Fibroblast of skin of left quadriceps (primary cell): ENCODE results near the gene ZC2HC1B.

ENCODE experiments used
- DNase-seq, 2 experiments: peaks; one replicate each; pipeline ENCODE4 v3.0.0-alpha.2; 2013; ENCODE audit warnings: low read depth in 2 of 2

The ZC2HC1B gene

DNA sequence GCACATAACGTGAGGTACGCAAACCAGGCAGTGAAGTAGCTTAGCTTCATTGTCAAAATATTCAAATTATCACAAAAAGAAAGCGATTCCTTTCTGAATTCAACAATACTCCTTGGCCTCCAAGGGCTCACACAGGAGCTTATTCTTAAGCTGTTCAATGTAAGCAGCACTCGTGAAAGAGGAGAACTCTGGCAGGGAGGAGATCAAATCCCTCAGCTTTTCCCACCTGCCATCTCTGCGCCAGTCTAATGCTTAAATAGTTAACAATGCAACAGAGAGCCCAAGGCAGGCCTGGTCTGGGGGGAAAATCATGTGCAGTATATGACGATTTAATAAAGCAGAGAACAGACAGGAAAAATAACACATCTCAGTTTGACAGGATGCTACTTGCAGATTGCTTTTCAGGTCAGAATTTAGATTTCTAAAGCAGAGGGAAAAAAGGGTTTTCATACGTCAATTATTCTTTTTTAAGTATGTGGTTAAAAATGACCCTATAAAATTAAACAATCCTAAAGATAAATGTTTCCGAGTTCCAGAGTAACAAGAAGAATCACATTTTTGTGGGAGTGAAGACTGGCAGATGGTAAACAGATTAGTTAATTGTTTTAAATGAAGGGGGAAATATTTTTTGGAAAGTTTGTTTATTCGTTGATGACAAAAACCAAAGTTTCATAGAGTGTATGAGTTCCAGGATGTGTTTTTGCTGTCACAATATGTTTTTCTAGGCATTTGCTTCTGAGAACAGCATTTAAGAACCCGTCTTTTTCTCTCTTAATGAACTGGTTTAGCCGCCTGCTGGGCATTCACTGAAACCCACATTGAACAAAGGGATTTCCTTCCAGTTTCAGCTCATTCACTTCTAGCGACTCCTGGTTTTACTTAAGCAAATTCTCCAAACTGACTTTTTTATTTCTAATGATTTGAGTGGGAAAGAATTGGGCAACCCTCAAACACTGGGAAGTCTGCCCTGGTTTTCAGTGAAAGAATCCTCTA is 97.9 kb downstream of the ZC2HC1B start:
- DNase-seq: peak; percentile 33 to 46

DNA sequence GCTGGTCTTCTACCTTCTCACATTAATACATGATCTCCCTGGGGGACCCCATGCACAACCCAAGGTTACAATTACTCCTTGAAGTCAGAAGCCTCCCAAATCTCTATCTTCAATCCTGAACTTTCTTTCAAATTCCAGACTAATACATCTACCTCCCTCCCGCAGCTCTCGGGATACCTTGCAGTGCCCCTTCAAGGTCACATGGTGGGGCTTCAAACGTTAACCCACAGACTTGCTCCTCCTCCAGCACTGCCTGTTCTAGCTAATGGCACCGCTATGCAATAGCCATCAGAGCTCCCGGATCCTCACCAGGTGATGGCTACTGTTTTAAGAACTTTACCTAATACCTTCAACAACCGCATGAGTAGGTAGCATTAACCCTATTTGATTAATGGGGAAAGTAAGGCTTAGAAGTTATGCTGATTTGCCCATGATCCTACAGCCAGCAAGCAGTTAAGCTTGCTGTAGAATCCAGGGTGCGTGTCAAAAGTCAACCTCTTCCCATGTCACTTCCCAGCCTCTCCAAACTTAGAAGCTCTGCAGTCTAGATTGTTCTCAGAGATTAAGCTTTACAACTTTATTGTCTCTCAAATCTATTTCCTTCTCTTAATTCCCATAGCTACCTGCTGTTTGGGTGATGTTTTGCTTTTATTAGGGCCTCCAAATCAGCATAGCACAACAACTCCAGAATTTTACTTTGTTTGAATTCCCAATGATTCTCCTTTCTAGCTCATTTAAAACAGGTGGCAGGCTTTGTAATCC is 99.1 kb downstream of the ZC2HC1B start:
- no peak for DNase-seq

DNA sequence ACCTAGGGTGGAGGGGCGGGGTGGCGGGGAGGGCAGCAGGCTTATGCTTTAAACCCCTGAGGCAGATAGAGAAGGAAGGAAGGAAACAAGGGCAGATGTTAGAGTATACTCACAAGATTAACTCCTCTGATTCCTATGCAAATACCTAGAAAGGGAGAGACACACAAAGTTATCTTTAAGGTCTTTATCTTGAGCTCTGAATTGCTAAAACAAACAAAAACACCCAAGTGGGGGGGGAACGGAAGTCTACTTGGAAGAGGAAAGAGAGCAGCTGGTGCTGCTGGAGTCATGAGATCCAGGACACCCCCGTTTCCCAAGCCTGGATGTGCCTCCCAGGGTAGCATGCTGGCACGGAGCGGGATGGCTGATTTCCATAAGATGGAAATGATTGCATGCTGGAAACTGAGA is 100.4 kb downstream of the ZC2HC1B start:
- no peak for DNase-seq

DNA sequence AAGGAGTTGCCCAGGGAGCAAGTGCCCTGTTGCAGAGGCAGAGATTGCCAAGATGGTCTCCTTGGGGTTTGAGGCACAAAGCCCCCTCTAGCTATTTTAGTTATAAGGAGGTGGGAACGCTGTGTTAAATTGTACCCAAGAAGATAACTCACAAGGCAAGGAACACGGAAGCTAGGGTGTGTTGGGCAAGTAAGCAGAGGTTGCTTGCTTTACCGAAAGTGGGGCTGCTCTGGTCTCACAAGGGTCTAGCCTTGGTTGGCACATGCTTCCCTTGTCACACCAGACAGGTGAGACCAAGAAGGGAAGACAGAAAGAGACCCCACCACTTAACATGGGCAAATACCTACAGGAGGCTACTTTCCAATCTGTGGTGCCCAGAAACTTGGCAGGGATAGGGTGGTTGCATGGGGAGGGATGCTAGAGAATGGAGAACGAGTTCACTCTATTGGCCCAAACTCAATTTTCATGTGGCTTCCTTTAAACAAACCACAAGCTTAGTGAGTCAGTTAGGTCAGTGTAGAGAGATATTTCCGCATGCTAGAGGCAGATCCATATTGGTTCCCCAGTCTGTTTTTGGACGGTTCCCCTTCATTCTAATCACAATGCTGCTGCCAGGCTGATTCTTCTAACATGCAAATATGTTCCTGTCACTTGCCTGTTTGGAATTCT is 101.4 kb downstream of the ZC2HC1B start:
- peak; percentile 29 to 31 for DNase-seq

DNA sequence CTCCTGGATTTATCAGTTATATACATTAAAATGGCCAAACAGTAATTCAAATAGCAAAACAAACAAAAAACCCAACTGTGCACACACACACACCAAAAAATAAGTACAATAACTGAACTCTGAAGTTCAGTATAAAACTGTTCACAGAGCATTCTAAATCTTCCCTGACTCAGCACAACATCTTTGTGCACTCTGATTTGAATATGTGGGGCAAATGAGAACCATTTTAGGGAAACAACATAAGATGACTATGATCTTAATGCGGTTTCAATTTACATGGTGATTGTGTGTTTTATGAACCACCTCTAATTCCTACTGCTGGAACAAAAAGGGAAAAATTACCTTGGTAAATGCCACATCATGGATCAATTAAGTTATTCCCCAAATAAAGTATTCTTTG is 102.0 kb downstream of the ZC2HC1B start:
- DNase-seq: no peak

- DNase-seq: peak; percentile 13 to 16
These were observed 103.6 kb downstream of the ZC2HC1B start for GRCh38 chr6:143967706-143968376.

DNA sequence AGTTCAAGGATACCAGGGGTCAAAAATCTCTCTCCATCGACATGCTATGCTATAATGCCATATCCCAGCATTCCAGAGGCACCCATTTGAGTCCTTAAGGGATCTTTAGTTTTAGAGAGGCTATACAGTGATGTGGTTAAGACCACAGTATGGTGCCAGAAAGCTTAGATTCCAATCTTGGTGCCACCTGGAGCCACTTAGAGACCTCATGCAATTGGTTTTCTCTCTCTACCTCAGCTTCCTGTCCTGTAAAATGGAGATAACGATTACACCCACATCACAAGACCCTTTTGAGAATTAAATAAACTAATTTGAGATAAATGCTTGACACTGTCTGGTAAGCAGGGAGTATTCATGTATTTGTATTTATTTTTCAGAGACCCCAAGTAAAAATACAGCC is 104.8 kb downstream of the ZC2HC1B start:
- DNase-seq: no peak

GRCh38 chr6:143970456-143971218 is 106.4 kb downstream of the ZC2HC1B start:
- DNase-seq: peak; percentile 9 to 18

GRCh38 chr6:143971482-143972205 is 107.4 kb downstream of the ZC2HC1B start:
- no peak for DNase-seq

GRCh38 chr6:143973097-143973966 is 109.1 kb downstream of the ZC2HC1B start:
- no peak for DNase-seq

DNA sequence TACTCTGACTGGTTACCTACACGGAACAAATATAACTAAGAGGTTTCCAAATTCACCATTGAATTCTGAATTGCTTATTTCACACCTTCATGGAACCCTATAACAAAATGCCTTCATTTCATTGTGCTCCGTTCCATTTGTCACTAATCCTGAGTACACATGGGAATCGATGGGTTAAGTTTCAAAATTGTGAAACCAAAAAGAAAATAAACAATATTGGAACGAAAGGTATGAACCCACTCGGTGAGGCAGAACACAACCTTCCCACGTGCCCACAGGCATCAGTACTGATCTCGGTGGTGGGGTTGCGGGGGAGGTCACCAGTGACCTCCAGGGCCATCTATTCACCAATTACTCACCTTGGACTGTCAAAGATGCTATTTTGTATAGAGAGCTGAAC is 109.8 kb downstream of the ZC2HC1B start:
- DNase-seq: no peak

DNA sequence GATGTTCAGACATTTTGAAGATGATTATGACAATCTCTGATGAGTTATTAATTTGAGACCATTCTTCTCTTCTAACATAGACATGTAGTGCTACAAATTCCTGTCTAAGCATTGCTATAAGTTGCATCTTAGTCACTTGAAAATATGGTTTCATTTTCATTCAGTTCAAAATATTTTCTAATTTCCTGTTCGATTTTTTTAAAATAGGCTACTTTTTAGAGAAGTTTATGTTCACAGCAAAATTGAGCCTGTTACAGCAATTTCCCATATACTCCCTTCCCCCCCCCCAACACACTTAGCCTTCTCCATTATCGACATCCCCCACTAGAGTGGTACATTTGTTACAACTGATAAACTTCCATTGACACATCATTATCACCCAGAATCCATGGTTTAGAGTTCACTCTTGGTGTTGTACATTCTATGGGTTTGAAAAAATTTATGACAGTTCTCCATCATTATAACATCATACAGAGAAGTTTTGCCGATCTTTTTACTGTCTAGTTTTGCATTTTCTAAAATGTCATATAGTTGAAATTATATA is 112.6 kb downstream of the ZC2HC1B start:
- DNase-seq: no peak

DNA sequence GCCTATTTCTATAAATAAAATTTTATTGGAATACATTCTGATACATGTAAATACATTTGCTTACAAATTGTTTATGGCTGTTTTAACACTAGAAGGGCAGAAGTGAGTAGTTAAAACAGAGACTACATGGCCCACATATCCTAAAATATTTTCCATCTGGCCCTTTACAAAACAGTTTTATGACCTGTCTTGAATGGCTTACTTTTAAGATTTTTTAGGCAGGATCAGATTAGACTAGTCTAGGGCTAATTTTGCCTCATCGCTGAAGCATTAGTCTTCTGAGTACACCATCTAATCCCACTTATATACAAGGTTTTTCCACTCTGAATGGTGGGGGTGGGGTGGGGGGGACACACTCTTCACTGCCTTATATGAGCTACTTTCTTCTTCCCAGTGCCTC is 116.6 kb downstream of the ZC2HC1B start:
- no peak for DNase-seq

- no peak for DNase-seq
These were observed 118.7 kb downstream of the ZC2HC1B start for GRCh38 chr6:143982968-143983367.

GRCh38 chr6:143984666-143985065 is 120.4 kb downstream of the ZC2HC1B start:
- no peak for DNase-seq

- no peak for DNase-seq
These were observed 122.3 kb downstream of the ZC2HC1B start for GRCh38 chr6:143986463-143987065.
